ENCODE data around the gene GTPBP1. TPM values are rescaled to one million over a fixed set of nuclear protein-coding genes. Genes with fewer than 3 reads are reported as not detected.

Gene GTPBP1
- total and polyA plus RNA-seq, 2 of the 4 experiments (the other 2 are of a cell fraction) = 12.4 to 29.5 TPM

- DNase-seq = no peak
- Histone ChIP-seq H2AFZ (replicated peaks; ENCODE audit: low read length, poor library complexity) (no peak overlapping the region), H4K20me1 (ENCODE audit: insufficient read depth, low read length) (no peaks in the 10 kb centered on the region), H3K23ac (ENCODE audit: low read depth, low read length) (no peak overlapping the region), H2BK20ac (ENCODE audit: low read depth, low read length) (no peak overlapping the region), H3K9ac (ENCODE audit: low read depth, low read length) (no peak overlapping the region), H4K8ac (ENCODE audit: low read depth in 2 of 2, low read length in 2 of 2) (no peak overlapping the region), H3K4me3 (ENCODE audit: insufficient read depth, low read depth, low read length) (no peak overlapping the region), H3K4ac (ENCODE audit: low read depth, low read length) (no peak overlapping the region), H2AK5ac (ENCODE audit: low read depth, low read length) (no peak overlapping the region), H3K9me3 (ENCODE audit: control insufficient read depth, insufficient read depth, low read length) (no peaks in the 10 kb centered on the region), H3K4me2 (ENCODE audit: low read depth, low read length) (no peak overlapping the region), H3K36me3 (ENCODE audit: control insufficient read depth, insufficient read depth, low read length) (peaks cover 4% of the 10 kb centered on the region; the same call in 1 of the 2 replicates), H4K91ac (ENCODE audit: insufficient read depth, low read depth, low read length) (no peak overlapping the region), H3K27me3 (ENCODE audit: control insufficient read depth, insufficient read depth, low read length) (no peaks in the 10 kb centered on the region), H4K5ac (ENCODE audit: low read depth, low read length) (no peak overlapping the region), H3K27ac (ENCODE audit: insufficient read depth, low read length) (no peak overlapping the region), H2AK9ac (replicated peaks; ENCODE audit: low read depth, low read length, poor library complexity) (no peak overlapping the region), H2BK5ac (ENCODE audit: low read depth, low read length, poor library complexity, severe bottlenecking) (no peak overlapping the region), H2BK15ac (ENCODE audit: low read depth, low read length) (no peak overlapping the region), H3K4me1 (ENCODE audit: control insufficient read depth, insufficient read depth, low read length) (no peaks in the 10 kb centered on the region), H3K9me1 (ENCODE audit: insufficient read depth, low read length) (no peaks in the 10 kb centered on the region), H2BK120ac (ENCODE audit: low read depth, low read length) (no peak overlapping the region), H3K14ac (replicated peaks; ENCODE audit: low read depth, low read length) (no peak overlapping the region), H3K79me1 (ENCODE audit: low read depth in 1 of 2, low read length in 2 of 2) (no peaks in the 10 kb centered on the region), H3K18ac (ENCODE audit: low read depth, low read length) (no peak overlapping the region), H3K56ac (ENCODE audit: extremely low read depth, insufficient read depth, low read length) (no peak overlapping the region)
- 80% methylated on average over 1 of the region's 11 CpGs; no CpG with 5 or more reads in 1 of the 2 experiments for WGBS, 2 experiments (ENCODE audit: extremely low coverage in 2 of 2, insufficient read length in 1 of 2)
- TF ChIP-seq NFE2L2 (IDR thresholded peaks at IDR 0.05; ENCODE audit: low read depth, low read length) = no peak
- no peak for TF ChIP-seq RCOR1 (IDR thresholded peaks at IDR 0.05; ENCODE audit: insufficient replicate concordance, low read length)
- TF ChIP-seq BHLHE40 (IDR thresholded peaks at IDR 0.05; ENCODE audit: low read depth, low read length) = no peak
- no peak for TF ChIP-seq RFX5 (IDR thresholded peaks at IDR 0.05; ENCODE audit: low read depth, low read length)
- no peak for TF ChIP-seq FOS (IDR thresholded peaks at IDR 0.05; ENCODE audit: low read depth, low read length)
- no peak for TF ChIP-seq RAD21 (IDR thresholded peaks at IDR 0.05; ENCODE audit: low read length)
- TF ChIP-seq MAFK (IDR thresholded peaks at IDR 0.05; ENCODE audit: low read depth, low read length) = no peak
- TF ChIP-seq, protein P1, sequence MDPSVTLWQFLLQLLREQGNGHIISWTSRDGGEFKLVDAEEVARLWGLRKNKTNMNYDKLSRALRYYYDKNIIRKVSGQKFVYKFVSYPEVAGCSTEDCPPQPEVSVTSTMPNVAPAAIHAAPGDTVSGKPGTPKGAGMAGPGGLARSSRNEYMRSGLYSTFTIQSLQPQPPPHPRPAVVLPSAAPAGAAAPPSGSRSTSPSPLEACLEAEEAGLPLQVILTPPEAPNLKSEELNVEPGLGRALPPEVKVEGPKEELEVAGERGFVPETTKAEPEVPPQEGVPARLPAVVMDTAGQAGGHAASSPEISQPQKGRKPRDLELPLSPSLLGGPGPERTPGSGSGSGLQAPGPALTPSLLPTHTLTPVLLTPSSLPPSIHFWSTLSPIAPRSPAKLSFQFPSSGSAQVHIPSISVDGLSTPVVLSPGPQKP (IDR thresholded peaks at IDR 0.05; ENCODE audit: borderline replicate concordance, low read depth, low read length) = no peak
- TF ChIP-seq MXI1 (IDR thresholded peaks at IDR 0.05; ENCODE audit: borderline replicate concordance, low read depth, low read length) = no peak
- no peak for TF ChIP-seq MAZ (IDR thresholded peaks at IDR 0.05; ENCODE audit: borderline replicate concordance, low read depth, low read length)
- TF ChIP-seq, protein P2, sequence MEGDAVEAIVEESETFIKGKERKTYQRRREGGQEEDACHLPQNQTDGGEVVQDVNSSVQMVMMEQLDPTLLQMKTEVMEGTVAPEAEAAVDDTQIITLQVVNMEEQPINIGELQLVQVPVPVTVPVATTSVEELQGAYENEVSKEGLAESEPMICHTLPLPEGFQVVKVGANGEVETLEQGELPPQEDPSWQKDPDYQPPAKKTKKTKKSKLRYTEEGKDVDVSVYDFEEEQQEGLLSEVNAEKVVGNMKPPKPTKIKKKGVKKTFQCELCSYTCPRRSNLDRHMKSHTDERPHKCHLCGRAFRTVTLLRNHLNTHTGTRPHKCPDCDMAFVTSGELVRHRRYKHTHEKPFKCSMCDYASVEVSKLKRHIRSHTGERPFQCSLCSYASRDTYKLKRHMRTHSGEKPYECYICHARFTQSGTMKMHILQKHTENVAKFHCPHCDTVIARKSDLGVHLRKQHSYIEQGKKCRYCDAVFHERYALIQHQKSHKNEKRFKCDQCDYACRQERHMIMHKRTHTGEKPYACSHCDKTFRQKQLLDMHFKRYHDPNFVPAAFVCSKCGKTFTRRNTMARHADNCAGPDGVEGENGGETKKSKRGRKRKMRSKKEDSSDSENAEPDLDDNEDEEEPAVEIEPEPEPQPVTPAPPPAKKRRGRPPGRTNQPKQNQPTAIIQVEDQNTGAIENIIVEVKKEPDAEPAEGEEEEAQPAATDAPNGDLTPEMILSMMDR (conservative IDR thresholded peaks at IDR 0.05; ENCODE audit: low read depth, low read length) = no peak
- TF ChIP-seq SMC3 (IDR thresholded peaks at IDR 0.05; ENCODE audit: low read depth, low read length) = no peak
- POLR2A ChIA-PET (ENCODE audit: unreplicated experiment) = no interaction called here
- in situ Hi-C loops (cut with MboI; ENCODE audit: low sequenced_read_pairs) (no loop called here), intact Hi-C loops (cut with micrococcal nuclease) (no loop called here), dilution Hi-C loops (cut with HindIII; ENCODE audit: low sequenced_read_pairs, unreplicated experiment) (no loop called here)
- CTCF ChIA-PET = no interaction called here
- no peak for ATAC-seq (ENCODE audit: low read depth)
- BruUV-seq (replicated peaks) = no TSS peak
Observed at GRCh38 chr22:38774496-38775166, 68.9 kb downstream of the GTPBP1 start.

Measured in IMR-90 (cell line).